ENCODE measurements around the gene TMEM151B.

DNA sequence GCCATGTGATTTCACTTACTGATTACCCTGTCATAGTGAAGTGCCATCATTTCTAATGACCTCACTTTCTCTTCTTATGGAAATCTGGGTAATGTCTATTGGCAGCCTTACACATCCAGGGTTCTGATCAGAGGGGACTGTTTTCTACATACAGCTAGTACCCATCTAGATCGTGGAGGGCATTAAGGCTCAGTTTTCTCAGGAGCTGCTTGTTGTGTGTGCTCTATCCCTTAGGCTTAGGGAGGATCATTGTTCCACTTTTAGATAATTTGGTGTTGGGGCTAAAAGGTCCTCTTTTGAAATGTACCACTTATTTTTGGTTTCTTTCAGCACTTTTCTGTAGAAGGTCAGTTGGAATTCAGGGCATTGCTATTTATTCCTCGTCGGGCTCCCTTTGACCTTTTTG, 19.5 kb upstream of the TMEM151B start:
- TF ChIP-seq, protein P1, sequence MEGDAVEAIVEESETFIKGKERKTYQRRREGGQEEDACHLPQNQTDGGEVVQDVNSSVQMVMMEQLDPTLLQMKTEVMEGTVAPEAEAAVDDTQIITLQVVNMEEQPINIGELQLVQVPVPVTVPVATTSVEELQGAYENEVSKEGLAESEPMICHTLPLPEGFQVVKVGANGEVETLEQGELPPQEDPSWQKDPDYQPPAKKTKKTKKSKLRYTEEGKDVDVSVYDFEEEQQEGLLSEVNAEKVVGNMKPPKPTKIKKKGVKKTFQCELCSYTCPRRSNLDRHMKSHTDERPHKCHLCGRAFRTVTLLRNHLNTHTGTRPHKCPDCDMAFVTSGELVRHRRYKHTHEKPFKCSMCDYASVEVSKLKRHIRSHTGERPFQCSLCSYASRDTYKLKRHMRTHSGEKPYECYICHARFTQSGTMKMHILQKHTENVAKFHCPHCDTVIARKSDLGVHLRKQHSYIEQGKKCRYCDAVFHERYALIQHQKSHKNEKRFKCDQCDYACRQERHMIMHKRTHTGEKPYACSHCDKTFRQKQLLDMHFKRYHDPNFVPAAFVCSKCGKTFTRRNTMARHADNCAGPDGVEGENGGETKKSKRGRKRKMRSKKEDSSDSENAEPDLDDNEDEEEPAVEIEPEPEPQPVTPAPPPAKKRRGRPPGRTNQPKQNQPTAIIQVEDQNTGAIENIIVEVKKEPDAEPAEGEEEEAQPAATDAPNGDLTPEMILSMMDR (IDR thresholded peaks at IDR 0.05) = no peak
- TF ChIP-seq POLR2A (IDR thresholded peaks at IDR 0.05) = no peak
